PC-3 (cell line): ENCODE measurements around the gene RAB6D.
"Not testable (repeated sequence)": the region's sequence is repeated elsewhere in the genome, so short reads cannot be mapped to it uniquely, and the experiment has no call there.

Experiments
- CTCF ChIP-seq: fragments of 300-600 bp; sonication (generic); conservative IDR thresholded peaks from 2 replicates; pipeline ENCODE4 v1.5.1; 2017; ENCODE audit warnings: antibody characterized with exemption, low read depth, mild to moderate bottlenecking, low read length
- EZH2 ChIP-seq: fragments of 300-600 bp; sonication (generic); IDR thresholded peaks from one replicate; pipeline ENCODE4 v1.6.1; 2017; ENCODE audit warnings: antibody characterized with exemption, mild to moderate bottlenecking, low read length; ENCODE audit not compliant: unreplicated experiment
- EZH2phosphoT487 ChIP-seq: fragments of 300-600 bp; sonication (generic); IDR thresholded peaks from 2 replicates; pipeline ENCODE4 v1.6.1; 2018; ENCODE audit warnings: mild to moderate bottlenecking, antibody characterized with exemption, low read length, borderline replicate concordance

GRCh38 chr2:131353167-131353697, 10.7 kb downstream of the RAB6D start:
- not testable (repeated sequence) for TF ChIP-seq CTCF, EZH2, EZH2phosphoT487
